HepG2 (cell line): ENCODE results near the gene GPER1.

Source experiments
- CREB1 ChIP-seq, 2 experiments: fragments of 450-650 bp in 1 of 2; IDR thresholded peaks; 2 replicates each; pipeline ENCODE4 v1.6.1; 2016 to 2017; ENCODE audit warnings: control low read depth in 1 of 2, mild to moderate bottlenecking in 1 of 2, missing compliant biosample characterization in 1 of 2, missing genetic modification characterization in 1 of 2
- U2AF1 ChIP-seq: fragments of 200-400 bp; formaldehyde crosslinking; optimal IDR thresholded peaks from 2 replicates; pipeline ENCODE3; 2017; ENCODE audit warnings: mild to moderate bottlenecking, low read depth, low read length
- TF ChIP-seq, protein P1 (sequence below): sonication (generic); formaldehyde crosslinking; IDR thresholded peaks from 2 replicates; pipeline ENCODE4 v1.5.0; 2020; ENCODE audit warnings: mild to moderate bottlenecking, missing genetic modification reagents, moderate library complexity

DNA sequence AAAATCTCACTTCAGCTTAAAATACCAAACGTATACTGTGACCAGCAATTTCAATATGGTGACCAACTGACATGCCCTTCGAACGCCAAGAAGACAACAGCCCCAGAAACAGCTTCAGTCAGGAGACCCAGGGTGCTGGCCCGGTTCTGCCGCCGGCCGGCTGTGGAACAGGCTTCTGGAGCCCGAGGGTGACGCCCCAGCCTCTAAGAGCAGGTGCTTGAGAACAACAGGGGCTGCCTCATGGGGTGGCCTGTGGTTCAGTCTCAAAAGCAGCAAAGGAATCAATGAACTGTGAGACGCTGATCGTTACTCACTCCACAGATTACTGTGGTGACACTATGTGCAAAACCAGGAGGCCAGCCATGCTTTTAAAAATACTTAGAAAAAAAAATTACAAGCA is 17.3 kb downstream of the GPER1 start:
- TF ChIP-seq U2AF1 (no peak), CREB1 (IDR thresholded peaks at IDR 0.05) (no peak), CREB1 (CRISPR knock-in tag; IDR thresholded peaks at IDR 0.05) (no peak)
- TF ChIP-seq, protein P1, sequence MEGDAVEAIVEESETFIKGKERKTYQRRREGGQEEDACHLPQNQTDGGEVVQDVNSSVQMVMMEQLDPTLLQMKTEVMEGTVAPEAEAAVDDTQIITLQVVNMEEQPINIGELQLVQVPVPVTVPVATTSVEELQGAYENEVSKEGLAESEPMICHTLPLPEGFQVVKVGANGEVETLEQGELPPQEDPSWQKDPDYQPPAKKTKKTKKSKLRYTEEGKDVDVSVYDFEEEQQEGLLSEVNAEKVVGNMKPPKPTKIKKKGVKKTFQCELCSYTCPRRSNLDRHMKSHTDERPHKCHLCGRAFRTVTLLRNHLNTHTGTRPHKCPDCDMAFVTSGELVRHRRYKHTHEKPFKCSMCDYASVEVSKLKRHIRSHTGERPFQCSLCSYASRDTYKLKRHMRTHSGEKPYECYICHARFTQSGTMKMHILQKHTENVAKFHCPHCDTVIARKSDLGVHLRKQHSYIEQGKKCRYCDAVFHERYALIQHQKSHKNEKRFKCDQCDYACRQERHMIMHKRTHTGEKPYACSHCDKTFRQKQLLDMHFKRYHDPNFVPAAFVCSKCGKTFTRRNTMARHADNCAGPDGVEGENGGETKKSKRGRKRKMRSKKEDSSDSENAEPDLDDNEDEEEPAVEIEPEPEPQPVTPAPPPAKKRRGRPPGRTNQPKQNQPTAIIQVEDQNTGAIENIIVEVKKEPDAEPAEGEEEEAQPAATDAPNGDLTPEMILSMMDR: no peak
